Stimulated activated CD4-positive, alpha-beta T cell treated with anti-CD3 and anti-CD28 coated beads, Interleukin-4, amount 100 ng/mL, for 1 hour (primary cell): Measurements from ENCODE around the gene SLC4A8.
"Not testable (repeated sequence)": the region's sequence is repeated elsewhere in the genome, so short reads cannot be mapped to it uniquely, and the experiment has no call there.

Experiments
- DNase-seq: peaks from one replicate; pipeline ENCODE4 v3.0.0-alpha.2; 2020

Gene SLC4A8

GRCh38 chr12:51430196-51430895 lies 5.7 kb downstream of the SLC4A8 start:
- no peak for DNase-seq

- no peak for DNase-seq
These were observed 8.3 kb downstream of the SLC4A8 start for GRCh38 chr12:51432921-51433320.

DNA sequence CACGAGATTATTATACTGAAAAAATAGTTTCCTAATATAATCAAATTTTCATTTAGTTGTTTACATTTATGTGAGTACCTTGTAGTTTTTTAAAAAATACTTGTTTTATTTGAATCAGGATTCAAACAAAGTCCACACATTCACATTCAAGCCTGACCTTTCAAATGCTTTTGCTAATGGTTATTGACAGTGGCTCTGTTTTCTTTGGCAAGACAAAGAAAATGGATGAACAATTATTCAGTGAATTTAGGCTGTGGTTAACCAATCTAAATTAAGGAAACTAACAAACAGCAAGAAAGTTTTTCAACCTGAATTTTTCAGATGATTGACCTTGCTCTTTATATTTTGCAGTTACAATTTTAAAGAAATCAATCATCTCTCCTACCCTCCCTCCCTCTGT lies 9.7 kb downstream of the SLC4A8 start:
- DNase-seq = no peak

- DNase-seq = no peak
These were observed 12.8 kb downstream of the SLC4A8 start for GRCh38 chr12:51437431-51437830.

DNA sequence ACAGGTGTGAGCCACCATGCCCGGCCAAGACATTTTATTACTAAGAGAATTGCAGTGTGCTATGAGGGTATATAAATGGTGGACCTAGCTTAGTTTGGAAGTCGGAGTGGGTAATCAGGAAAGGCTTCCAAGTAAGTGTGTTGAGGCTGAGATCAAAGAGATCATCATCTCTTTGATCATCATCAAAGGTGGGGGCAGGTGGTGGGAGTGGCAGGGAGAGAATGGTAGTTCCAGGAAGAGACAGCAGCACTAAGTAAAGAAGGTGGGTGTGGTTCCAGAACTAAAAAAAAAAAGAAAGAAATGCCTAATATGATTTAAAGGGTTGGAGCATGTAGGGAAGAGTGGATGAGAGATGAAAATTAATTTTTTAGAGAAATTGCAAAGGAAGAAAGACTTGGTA lies 14.7 kb downstream of the SLC4A8 start:
- no peak for DNase-seq

- no peak for DNase-seq
These were observed 17.0 kb downstream of the SLC4A8 start for GRCh38 chr12:51441583-51441982.

DNA sequence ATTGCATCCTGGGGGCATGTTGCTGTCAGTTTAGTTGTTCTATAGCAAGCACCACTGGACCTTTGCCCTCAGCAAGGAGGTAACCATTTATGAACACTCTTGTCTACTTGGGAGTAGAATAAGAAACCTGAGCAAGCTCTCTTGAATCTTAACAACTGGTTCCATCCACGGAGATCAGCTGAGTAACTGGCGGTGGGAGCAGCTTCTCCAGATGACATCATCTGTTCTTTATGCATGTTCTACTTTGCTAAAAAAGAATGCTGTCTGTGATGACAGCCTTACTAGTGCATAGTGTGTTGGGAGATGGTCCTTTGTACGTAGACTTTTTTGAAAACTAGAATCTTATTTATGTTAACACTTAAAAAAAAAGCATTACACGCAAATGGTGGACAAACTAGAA lies 17.7 kb downstream of the SLC4A8 start:
- DNase-seq = no peak

- no peak for DNase-seq
These were observed 18.9 kb downstream of the SLC4A8 start for GRCh38 chr12:51443573-51443972.

DNA sequence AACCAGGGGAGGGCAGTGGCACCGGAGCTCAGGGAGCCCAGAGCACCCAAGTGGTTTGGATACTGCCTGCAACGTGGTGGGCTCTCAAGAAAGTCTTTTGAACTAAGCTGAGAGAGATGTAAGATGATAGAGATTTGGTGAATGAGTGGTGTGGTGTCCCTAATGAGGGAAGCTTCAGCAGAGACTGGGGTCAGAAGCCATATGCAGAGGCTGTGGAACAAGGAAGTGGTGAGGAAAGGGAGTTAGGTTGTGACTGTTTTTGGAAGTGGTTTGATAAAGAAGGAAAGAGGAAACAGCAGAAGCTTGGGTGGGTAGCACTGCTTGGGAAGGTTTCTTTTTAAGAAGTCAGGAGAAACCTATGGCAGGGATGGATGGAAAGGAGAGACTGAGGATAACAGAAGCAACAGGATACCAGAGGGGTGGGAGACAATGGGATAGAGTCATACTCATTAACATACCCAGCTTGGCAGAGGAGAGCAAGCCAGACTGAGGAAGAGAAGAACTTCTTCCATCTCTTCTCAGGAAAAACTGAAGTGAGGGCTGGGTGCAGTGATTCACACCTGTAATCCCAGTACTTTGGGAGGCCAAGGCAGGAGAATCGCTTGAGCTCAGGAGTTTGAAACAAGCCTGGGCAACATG lies 24.1 kb downstream of the SLC4A8 start:
- DNase-seq = no peak

GRCh38 chr12:51449580-51450246 lies 25.1 kb downstream of the SLC4A8 start:
- no peak for DNase-seq

GRCh38 chr12:51450333-51450732 lies 25.7 kb downstream of the SLC4A8 start:
- no peak for DNase-seq

- DNase-seq = no peak
These were observed 26.2 kb downstream of the SLC4A8 start for GRCh38 chr12:51450806-51451205.

- DNase-seq = not testable (repeated sequence)
These were observed 29.4 kb downstream of the SLC4A8 start for GRCh38 chr12:51454016-51454415.

GRCh38 chr12:51455050-51455449 lies 30.4 kb downstream of the SLC4A8 start:
- DNase-seq = not testable (repeated sequence)

GRCh38 chr12:51458635-51459034 lies 34.0 kb downstream of the SLC4A8 start:
- no peak for DNase-seq

DNA sequence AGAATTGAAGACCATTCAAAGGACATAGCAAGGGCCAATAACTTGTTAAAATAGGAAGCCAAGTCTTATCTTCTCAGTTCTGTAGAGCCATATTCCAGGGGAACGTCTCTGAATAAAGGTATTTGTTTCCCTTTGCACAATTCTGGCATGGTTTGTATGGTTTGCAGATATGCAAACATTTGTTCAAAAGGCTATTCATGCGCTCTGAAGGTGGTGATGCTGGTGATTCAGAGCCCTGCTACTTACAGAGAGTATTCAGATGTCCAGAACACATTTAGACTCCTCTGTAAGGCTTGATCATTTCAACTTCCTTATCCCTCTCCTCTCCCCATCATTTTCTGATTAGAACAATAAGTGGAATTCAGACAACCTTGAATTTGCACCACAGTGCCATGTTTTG lies 35.9 kb downstream of the SLC4A8 start:
- DNase-seq = no peak

GRCh38 chr12:51465491-51465890 lies 40.9 kb downstream of the SLC4A8 start:
- DNase-seq = no peak

- DNase-seq = no peak
These were observed 45.5 kb downstream of the SLC4A8 start for GRCh38 chr12:51470116-51470515.

GRCh38 chr12:51471111-51471864 lies 46.7 kb downstream of the SLC4A8 start:
- DNase-seq = no peak

DNA sequence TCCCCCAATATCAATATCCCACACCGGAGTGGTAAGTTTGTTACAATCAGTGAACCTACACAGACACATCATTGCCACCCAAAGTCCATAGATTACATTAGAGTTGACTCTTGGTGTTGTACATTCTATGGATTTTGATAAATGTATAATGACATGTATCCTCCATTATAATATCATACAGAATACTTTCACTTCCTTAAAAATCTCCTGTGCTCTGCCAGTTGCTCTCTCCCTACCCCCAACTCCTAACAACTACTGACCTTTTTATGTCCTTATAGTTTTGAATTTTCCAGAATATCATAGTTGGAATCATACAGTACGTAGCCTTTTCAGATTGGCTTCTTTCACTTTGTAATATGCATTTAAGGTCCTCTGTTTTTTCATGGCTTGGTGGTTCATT lies 48.4 kb downstream of the SLC4A8 start:
- no peak for DNase-seq

DNA sequence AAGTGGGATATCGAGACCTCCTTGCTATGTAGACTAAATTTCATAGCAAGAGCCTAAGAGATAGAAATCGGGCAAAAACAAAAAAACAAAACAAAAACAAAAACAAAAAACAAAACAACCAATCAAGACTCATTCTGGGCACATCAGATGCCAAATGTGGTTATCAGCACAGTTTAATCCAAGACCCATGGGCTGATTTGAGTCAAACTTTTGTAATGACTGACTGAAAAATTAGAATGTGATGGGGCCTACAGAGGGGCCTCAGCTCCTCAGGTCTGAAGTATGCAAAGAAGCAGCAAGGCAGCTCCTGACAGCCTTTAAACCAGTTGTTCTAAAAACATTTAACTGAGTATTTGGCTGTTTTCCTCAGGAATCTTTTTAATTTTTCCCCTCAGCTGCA lies 49.3 kb downstream of the SLC4A8 start:
- DNase-seq = no peak

GRCh38 chr12:51475543-51475942 lies 50.9 kb downstream of the SLC4A8 start:
- DNase-seq = no peak

DNA sequence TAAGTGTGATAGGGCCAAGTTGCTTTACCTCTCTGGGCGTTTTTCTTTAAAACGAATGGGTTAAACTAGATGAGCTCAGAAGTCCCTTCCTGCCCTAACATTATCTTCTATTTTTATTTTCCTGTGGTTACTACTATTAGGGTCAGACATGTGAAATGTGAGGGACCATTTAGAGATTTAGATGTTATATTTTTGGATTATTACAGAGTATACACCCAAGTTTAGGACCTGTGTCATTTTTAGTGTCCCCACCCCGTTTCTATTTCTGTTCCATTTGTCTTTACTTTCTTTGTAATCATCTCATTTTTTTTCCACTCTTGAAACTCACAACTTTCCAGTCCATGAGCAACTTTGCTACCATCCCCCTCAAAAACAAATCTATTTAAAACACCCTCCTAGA lies 56.3 kb downstream of the SLC4A8 start:
- no peak for DNase-seq
